ENCODE results near the gene MCC.

GRCh38 chr5:113373426-113373825 is 114.8 kb downstream of the MCC start:
- TF ChIP-seq, protein P1, sequence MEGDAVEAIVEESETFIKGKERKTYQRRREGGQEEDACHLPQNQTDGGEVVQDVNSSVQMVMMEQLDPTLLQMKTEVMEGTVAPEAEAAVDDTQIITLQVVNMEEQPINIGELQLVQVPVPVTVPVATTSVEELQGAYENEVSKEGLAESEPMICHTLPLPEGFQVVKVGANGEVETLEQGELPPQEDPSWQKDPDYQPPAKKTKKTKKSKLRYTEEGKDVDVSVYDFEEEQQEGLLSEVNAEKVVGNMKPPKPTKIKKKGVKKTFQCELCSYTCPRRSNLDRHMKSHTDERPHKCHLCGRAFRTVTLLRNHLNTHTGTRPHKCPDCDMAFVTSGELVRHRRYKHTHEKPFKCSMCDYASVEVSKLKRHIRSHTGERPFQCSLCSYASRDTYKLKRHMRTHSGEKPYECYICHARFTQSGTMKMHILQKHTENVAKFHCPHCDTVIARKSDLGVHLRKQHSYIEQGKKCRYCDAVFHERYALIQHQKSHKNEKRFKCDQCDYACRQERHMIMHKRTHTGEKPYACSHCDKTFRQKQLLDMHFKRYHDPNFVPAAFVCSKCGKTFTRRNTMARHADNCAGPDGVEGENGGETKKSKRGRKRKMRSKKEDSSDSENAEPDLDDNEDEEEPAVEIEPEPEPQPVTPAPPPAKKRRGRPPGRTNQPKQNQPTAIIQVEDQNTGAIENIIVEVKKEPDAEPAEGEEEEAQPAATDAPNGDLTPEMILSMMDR (IDR thresholded peaks at IDR 0.05): no peak
- no peak for TF ChIP-seq POLR2A (IDR thresholded peaks at IDR 0.05)

All from breast epithelium (tissue), 3 donors.